H1 (cell line): ENCODE measurements around the gene LDLRAD4. TPM values are rescaled to one million over a fixed set of nuclear protein-coding genes. Genes with fewer than 3 reads are reported as not detected.

Experiments
- CTCF ChIA-PET: fragments of 300-600 bp; sonication (Branson Sonifier 250); formaldehyde crosslinking; loops from one replicate; lab custom pipeline; 2021; ENCODE audit not compliant: partially characterized antibody; lab: Charles Lee
- POLR2A ChIA-PET: fragments of 300-600 bp; sonication (Branson Sonifier 250); formaldehyde crosslinking; loops from one replicate; lab custom pipeline; 2021; ENCODE audit warnings: inconsistent platforms; ENCODE audit not compliant: partially characterized antibody; lab: Charles Lee
- DNase-seq, 2 experiments: peaks; one replicate each; pipeline versions ENCODE4 v3.0.0 to v3.0.0-alpha.2; 2010 to 2022; ENCODE audit warnings: low spot score in 2 of 2, low read depth in 1 of 2, mixed read lengths in 1 of 2
- FAIRE-seq: peaks from 2 replicates; lab custom pipeline; 2011; peaks lifted over from hg19 to GRCh38; lab: Jason Lieb, UNC
- H2AFZ ChIP-seq: 2 replicates; pipeline ENCODE4 v1.8.1; 2012; ENCODE audit warnings: low read length, inconsistent platforms
- H2AK5ac ChIP-seq: 2 replicates; pipeline ENCODE4 v1.6.1; 2013; ENCODE audit warnings: low read depth, low read length
- H2BK120ac ChIP-seq: replicated peaks from 2 replicates; pipeline ENCODE3; 2013; ENCODE audit warnings: low read depth, low read length, inconsistent platforms
- H2BK12ac ChIP-seq: 2 replicates; pipeline ENCODE4 v1.6.1; 2013; ENCODE audit warnings: low read depth, low read length
- H2BK15ac ChIP-seq: 2 replicates; pipeline ENCODE4 v1.6.1; 2013; ENCODE audit warnings: low read length
- H2BK20ac ChIP-seq: 2 replicates; pipeline ENCODE4 v1.6.1; 2013; ENCODE audit warnings: low read length
- H2BK5ac ChIP-seq: 2 replicates; pipeline ENCODE4 v1.6.1; 2013; ENCODE audit warnings: low read depth, low read length
- H3K14ac ChIP-seq: 2 replicates; pipeline ENCODE4 v1.6.1; 2013; ENCODE audit warnings: inconsistent platforms; ENCODE audit not compliant: insufficient read length
- H3K18ac ChIP-seq: 2 replicates; pipeline ENCODE4 v1.6.1; 2013; ENCODE audit warnings: low read length; ENCODE audit errors: extremely low read depth
- H3K23ac ChIP-seq: 2 replicates; pipeline ENCODE4 v1.6.1; 2013; ENCODE audit warnings: inconsistent platforms; ENCODE audit not compliant: insufficient read length
- H3K23me2 ChIP-seq: 2 replicates; pipeline ENCODE4 v1.6.1; 2013; ENCODE audit warnings: low read depth, low read length
- H3K27ac ChIP-seq: 2 replicates; pipeline ENCODE4 v1.6.1; 2011; ENCODE audit warnings: low read depth, low read length, inconsistent platforms
- H3K27me3 ChIP-seq, 4 experiments: replicated peaks in 1 of 4; 1 replicate in 1 of 4; 2 replicates in 3 of 4; pipeline versions ENCODE4 v1.6.1 to v1.8.1; 2011 to 2013; ENCODE audit warnings: low read length in 3 of 4, mild to moderate bottlenecking in 3 of 4, inconsistent platforms in 2 of 4, mixed read lengths in 2 of 4, moderate library complexity in 1 of 4; ENCODE audit not compliant: control insufficient read depth in 3 of 4, insufficient read depth in 3 of 4; ENCODE audit errors: extremely low read depth in 1 of 4
- H3K36me3 ChIP-seq, 4 experiments: 2 replicates each; pipeline versions ENCODE4 v1.6.1 to v1.8.1; 2011 to 2013; ENCODE audit warnings: mild to moderate bottlenecking in 4 of 4, low read length in 3 of 4, moderate library complexity in 2 of 4, control low read depth in 1 of 4, inconsistent platforms in 1 of 4; ENCODE audit not compliant: insufficient read depth in 4 of 4, control insufficient read depth in 2 of 4
- H3K4ac ChIP-seq: replicated peaks from 2 replicates; pipeline ENCODE3; 2013; ENCODE audit warnings: low read length, low read depth, mixed read lengths, inconsistent platforms; ENCODE audit not compliant: insufficient read length
- H3K4me1 ChIP-seq, 4 experiments: replicated peaks in 1 of 4; 1 replicate in 1 of 4; 2 replicates in 3 of 4; pipeline versions ENCODE4 v1.6.1 to v1.8.1; 2011 to 2013; ENCODE audit warnings: low read length in 3 of 4, inconsistent platforms in 2 of 4, mixed read lengths in 1 of 4; ENCODE audit not compliant: insufficient read depth in 4 of 4, control insufficient read depth in 3 of 4
- H3K4me2 ChIP-seq, 2 experiments: 2 replicates each; pipeline versions ENCODE4 v1.6.1 to v1.8.1; 2011 to 2013; ENCODE audit warnings: low read depth in 2 of 2, low read length in 2 of 2, control low read depth in 1 of 2, inconsistent platforms in 1 of 2, mild to moderate bottlenecking in 1 of 2; ENCODE audit not compliant: insufficient read depth in 1 of 2
- H3K4me3 ChIP-seq, 4 experiments: fragments of 200-600, 300-600 bp in 1 of 4; sonication (generic), shearing (Covaris generic), sonication (Bioruptor Twin) in 1 of 4; 2 replicates each; pipeline versions ENCODE4 v1.5.1 to v1.8.1; 2011 to 2016; ENCODE audit warnings: low read length in 4 of 4, low read depth in 3 of 4, control low read depth in 2 of 4, inconsistent platforms in 2 of 4, mild to moderate bottlenecking in 2 of 4, mixed read lengths in 1 of 4, moderate library complexity in 1 of 4; ENCODE audit not compliant: insufficient read depth in 2 of 4; ENCODE audit errors: extremely low read depth in 1 of 4
- H3K56ac ChIP-seq: replicated peaks from 2 replicates; pipeline ENCODE3; 2013; ENCODE audit warnings: low read depth, mild to moderate bottlenecking, mixed read lengths, low read length, inconsistent platforms; ENCODE audit not compliant: insufficient read length
- H3K79me1 ChIP-seq: 2 replicates; pipeline ENCODE4 v1.6.1; 2013; ENCODE audit warnings: low read depth, low read length, control low read depth
- H3K79me2 ChIP-seq, 2 experiments: 2 replicates each; pipeline versions ENCODE4 v1.6.1 to v1.8.1; 2012 to 2013; ENCODE audit warnings: low read length in 2 of 2, mild to moderate bottlenecking in 2 of 2, inconsistent platforms in 1 of 2; ENCODE audit not compliant: insufficient read depth in 2 of 2, control insufficient read depth in 1 of 2
- H3K9ac ChIP-seq, 4 experiments: replicated peaks in 1 of 4; 1 replicate in 1 of 4; 2 replicates in 3 of 4; pipeline versions ENCODE4 v1.6.1 to v1.8.1; 2011 to 2013; ENCODE audit warnings: low read depth in 3 of 4, low read length in 3 of 4, control low read depth in 2 of 4, mild to moderate bottlenecking in 2 of 4, moderate library complexity in 2 of 4, inconsistent platforms in 1 of 4; ENCODE audit errors: extremely low read depth in 1 of 4
- H3K9me3 ChIP-seq, 2 experiments: 2 replicates each; pipeline versions ENCODE4 v1.6.1 to v1.8.1; 2012 to 2013; ENCODE audit warnings: mild to moderate bottlenecking in 2 of 2, moderate library complexity in 2 of 2, control low read depth in 1 of 2, inconsistent platforms in 1 of 2, low read depth in 1 of 2, low read length in 1 of 2, mixed read lengths in 1 of 2; ENCODE audit not compliant: insufficient read depth in 2 of 2
- H4K20me1 ChIP-seq, 2 experiments: replicated peaks in 1 of 2; 2 replicates each; pipeline versions ENCODE3 to v1.8.1; 2011 to 2013; ENCODE audit warnings: inconsistent platforms in 2 of 2, low read length in 2 of 2, mild to moderate bottlenecking in 1 of 2; ENCODE audit not compliant: insufficient read depth in 2 of 2, control insufficient read depth in 1 of 2
- H4K5ac ChIP-seq: 2 replicates; pipeline ENCODE4 v1.6.1; 2013; ENCODE audit warnings: low read length, low read depth, mixed read lengths, inconsistent platforms; ENCODE audit not compliant: insufficient read length
- H4K8ac ChIP-seq: 2 replicates; pipeline ENCODE4 v1.8.0; 2013; ENCODE audit warnings: mild to moderate bottlenecking, moderate library complexity, low read length, inconsistent platforms; ENCODE audit not compliant: insufficient read depth; ENCODE audit errors: extremely low read depth
- H4K91ac ChIP-seq: replicated peaks from 2 replicates; pipeline ENCODE3; 2013; ENCODE audit warnings: low read length, mixed read lengths, inconsistent platforms; ENCODE audit not compliant: insufficient read length
- E2F6 ChIP-seq: IDR thresholded peaks from 2 replicates; pipeline ENCODE4 v1.6.1; 2012; ENCODE audit warnings: inconsistent platforms
- SIX5 ChIP-seq: IDR thresholded peaks from 2 replicates; pipeline ENCODE4 v1.6.1; 2011; ENCODE audit warnings: mild to moderate bottlenecking, low read depth, low read length
- WGBS, 2 experiments: shearing (Covaris generic) in 1 of 2; methylation state at CpG; one replicate each; pipeline versions ENCODE4 v1.1.6 to v1.1.7; 2013 to 2015; ENCODE audit warnings: low lambda C conversion rate in 2 of 2, mixed read lengths in 2 of 2, inconsistent platforms in 1 of 2, low coverage in 1 of 2, missing lambda C conversion rate in 1 of 2; ENCODE audit not compliant: insufficient replicate concordance in 2 of 2, insufficient coverage in 1 of 2, insufficient read length in 1 of 2; ENCODE audit errors: extremely low coverage in 1 of 2, missing lambda C conversion rate in 1 of 2; 5-methylcytosine and 5-hydroxymethylcytosine counted together
- polyA plus RNA-seq, 7 experiments: library from polyadenylated mRNA; depleted of rRNA in 3 of 7; stranded (reverse) in 5 of 7; unstranded in 2 of 7; fragments of >200 nt in 5 of 7; fragments of 200-250 nt in 2 of 7; gene quantifications; 1 replicate in 5 of 7; 2 replicates in 1 of 7; 4 replicates in 1 of 7; pipeline versions ENCODE4 v1.2.1 to v1.2.3, GENCODE V29; 2011 to 2013; ENCODE audit warnings: missing spikeins in 2 of 7, mixed read lengths in 2 of 7
- total RNA-seq: library from RNA; stranded (reverse); fragmentation: NEBNext Ultra II Directional; extraction: Animal tissue kit (Norgen Biotek cat#: 25700); gene quantifications from 2 replicates; pipeline ENCODE4 v1.2.1, GENCODE V29; 2021

LDLRAD4 gene
- total and polyA plus RNA-seq, 2 of the 8 experiments (the other 6 are each of a cell fraction or from before 2014, with no cell fraction given): 0.77 to 1.4 TPM

- Histone ChIP-seq H3K9me3 (no peaks in the 10 kb centered on the region; a peak in 1 of 4 replicates), H2BK5ac (no peak overlapping the region), H3K23ac (no peak overlapping the region), H3K56ac (no peak overlapping the region), H3K4me3 (no peak overlapping the region), H3K4me2 (no peak overlapping the region), H4K20me1 (no peaks in the 10 kb centered on the region), H3K27me3 (no peaks in the 10 kb centered on the region), H3K4ac (no peak overlapping the region), H3K23me2 (no peaks in the 10 kb centered on the region), H4K8ac (no peak overlapping the region), H3K36me3 (no peaks in the 10 kb centered on the region), H3K4me1 (no peaks in the 10 kb centered on the region), H2BK12ac (no peak overlapping the region), H4K5ac (no peak overlapping the region), H3K79me2 (no peaks in the 10 kb centered on the region), H3K14ac (no peak overlapping the region), H2AFZ (no peak overlapping the region), H3K18ac (no peak overlapping the region), H3K79me1 (no peaks in the 10 kb centered on the region), H2BK20ac (no peak overlapping the region), H2BK120ac (no peak overlapping the region), H4K91ac (no peak overlapping the region), H3K9ac (no peak overlapping the region), H2BK15ac (no peak overlapping the region), H3K27ac (no peak overlapping the region), H2AK5ac (no peak overlapping the region)
- TF ChIP-seq E2F6: no peak
- TF ChIP-seq SIX5: no peak
- no peak for DNase-seq
- ChIA-PET CTCF (interaction anchor here (1.3 kb wide), 1 partner anchor 14 kb away, joined by 4 read pairs; no protein-coding TSS in a partner anchor), POLR2A (no interaction called here)
- WGBS, 2 experiments: 92% methylated on average over 9 of the region's 9 CpGs; no CpG with 5 or more reads in 1 of the 2 experiments
- FAIRE-seq: no peak
Observed at GRCh38 chr18:13553449-13553848, 334.9 kb downstream of the LDLRAD4 start.
